HG03175 (cell line): ENCODE measurements around the gene LDB1.

Source experiments
- ATAC-seq: cut with Tn5 transposase; IDR thresholded peaks from one replicate; pipeline ENCODE4 v1.9.1; 2021; ENCODE audit warnings: mild to moderate bottlenecking, moderate library complexity; ENCODE audit not compliant: unreplicated experiment

Gene LDB1

GRCh38 chr10:102120142-102120990 is at the start of gene LDB1:
TSS of gene LDB1 (minus strand) at chr10:102120368. CDS start at chr10:102120110, 258 bp downstream.
- ATAC-seq = peak; percentile 68

GRCh38 chr10:102167861-102168260 is 47.7 kb upstream of the LDB1 start:
- no peak for ATAC-seq

- no peak for ATAC-seq
Measured at GRCh38 chr10:102163342-102163989, 43.3 kb upstream of the LDB1 start.

- ATAC-seq = no peak
Measured at GRCh38 chr10:102159831-102160230, 39.7 kb upstream of the LDB1 start.

- ATAC-seq = no peak
Measured at GRCh38 chr10:102159051-102159597, 39.0 kb upstream of the LDB1 start.

- no peak for ATAC-seq
Measured at GRCh38 chr10:102157224-102157623, 37.1 kb upstream of the LDB1 start.

- no peak for ATAC-seq
Measured at GRCh38 chr10:102154466-102155116, 34.4 kb upstream of the LDB1 start.

- ATAC-seq = no peak
Measured at GRCh38 chr10:102153093-102153620, 33.0 kb upstream of the LDB1 start.

GRCh38 chr10:102152545-102152890 is 32.4 kb upstream of the LDB1 start:
- peak; percentile 18 for ATAC-seq

- peak; percentile 95 for ATAC-seq
Measured at GRCh38 chr10:102151774-102152544, 31.8 kb upstream of the LDB1 start, which contains the start of gene NOLC1. TSS of gene NOLC1 (plus strand) at chr10:102152389. CDS start at chr10:102152411, 22 bp downstream.

- ATAC-seq = no peak
Measured at GRCh38 chr10:102150970-102151773, 31.0 kb upstream of the LDB1 start.

GRCh38 chr10:102148275-102148674 is 28.1 kb upstream of the LDB1 start:
- no peak for ATAC-seq

- no peak for ATAC-seq
Measured at GRCh38 chr10:102147561-102147960, 27.4 kb upstream of the LDB1 start.

- no peak for ATAC-seq
Measured at GRCh38 chr10:102146971-102147428, 26.8 kb upstream of the LDB1 start.

GRCh38 chr10:102141583-102142107 is 21.5 kb upstream of the LDB1 start:
- ATAC-seq = no peak

GRCh38 chr10:102140913-102141540 is 20.9 kb upstream of the LDB1 start:
- ATAC-seq = no peak

GRCh38 chr10:102140218-102140617 is 20.1 kb upstream of the LDB1 start:
- no peak for ATAC-seq

- ATAC-seq = no peak
Measured at GRCh38 chr10:102139281-102140110, 19.3 kb upstream of the LDB1 start.
